Dendritic cell treated with granulocyte-macrophage colony-stimulating factor and Interleukin-4, amounts not matched to agents 40 ng/mL and 50 ng/mL, for 4 days (primary cell): Measurements from ENCODE around the gene CCDC30.
"Not testable (repeated sequence)": the region's sequence is repeated elsewhere in the genome, so short reads cannot be mapped to it uniquely, and the experiment has no call there.

ENCODE experiments used
- H3K27ac Mint-ChIP-seq: one replicate; pipeline ENCODE4 v1.8.0; 2022; ENCODE audit warnings: mild to moderate bottlenecking, mixed read lengths
- H3K27me3 Mint-ChIP-seq: one replicate; pipeline ENCODE4 v1.8.0; 2022; ENCODE audit warnings: mild to moderate bottlenecking, mixed read lengths
- H3K36me3 Mint-ChIP-seq: one replicate; pipeline ENCODE4 v1.8.0; 2022; ENCODE audit warnings: low read depth, mixed read lengths
- H3K4me1 Mint-ChIP-seq: one replicate; pipeline ENCODE4 v1.8.0; 2022; ENCODE audit warnings: low read depth, mixed read lengths
- H3K4me3 Mint-ChIP-seq: one replicate; pipeline ENCODE4 v1.8.0; 2022; ENCODE audit warnings: mild to moderate bottlenecking, moderate library complexity, mixed read lengths
- H3K9me3 Mint-ChIP-seq: one replicate; pipeline ENCODE4 v1.8.0; 2022; ENCODE audit warnings: mixed read lengths
- intact Hi-C: fragments of 100-400 bp; cut with micrococcal nuclease; formaldehyde crosslinking; loops from one replicate; pipeline ENCODE4 v1.15.0; 2022

CCDC30 gene

GRCh38 chr1:42660907-42661500 lies 197.9 kb downstream of the CCDC30 start:
- peaks cover 68% of the 10 kb centered on the region for H3K36me3 Mint-ChIP-seq

GRCh38 chr1:42669936-42670335 lies 206.8 kb downstream of the CCDC30 start:
- Mint-ChIP-seq H3K27me3 (no peaks in the 10 kb centered on the region), H3K4me3 (no peak overlapping the region), H3K9me3 (no peaks in the 10 kb centered on the region), H3K27ac (no peak overlapping the region), H3K4me1 (peaks cover 11% of the 10 kb centered on the region), H3K36me3 (peaks cover 71% of the 10 kb centered on the region)
- intact Hi-C loops, result no loop called here

More at GRCh38 chr1:42660907-42661500, 197.9 kb downstream of the CCDC30 start:
- intact Hi-C loops, result no loop called here
- H3K9me3 Mint-ChIP-seq, result no peaks in the 10 kb centered on the region
- H3K27ac Mint-ChIP-seq, result no peak overlapping the region
- no peaks in the 10 kb centered on the region for H3K27me3 Mint-ChIP-seq
- H3K4me1 Mint-ChIP-seq, result peaks cover 19% of the 10 kb centered on the region
- no peak overlapping the region for H3K4me3 Mint-ChIP-seq

- Mint-ChIP-seq H3K27me3 (no peaks in the 10 kb centered on the region), H3K9me3 (no peaks in the 10 kb centered on the region), H3K4me3 (no peak overlapping the region), H3K36me3 (peaks cover 71% of the 10 kb centered on the region), H3K27ac (no peak overlapping the region), H3K4me1 (peaks cover 11% of the 10 kb centered on the region)
- intact Hi-C loops, result no loop called here
Observed at GRCh38 chr1:42670425-42670824, 207.3 kb downstream of the CCDC30 start.

- Mint-ChIP-seq H3K27ac (no peak overlapping the region), H3K9me3 (no peaks in the 10 kb centered on the region), H3K36me3 (peaks cover 51% of the 10 kb centered on the region), H3K4me1 (peaks cover 5% of the 10 kb centered on the region), H3K4me3 (no peak overlapping the region), H3K27me3 (no peaks in the 10 kb centered on the region)
- intact Hi-C loops, result no loop called here
Observed at GRCh38 chr1:42674214-42674613, 211.1 kb downstream of the CCDC30 start.

- intact Hi-C loops, result no loop called here
Observed at GRCh38 chr1:42674682-42675081, 211.6 kb downstream of the CCDC30 start.

GRCh38 chr1:42675467-42675866 lies 212.4 kb downstream of the CCDC30 start:
- Mint-ChIP-seq H3K9me3 (no peaks in the 10 kb centered on the region), H3K4me3 (no peak overlapping the region), H3K36me3 (peaks cover 44% of the 10 kb centered on the region), H3K4me1 (peaks cover 13% of the 10 kb centered on the region), H3K27me3 (no peaks in the 10 kb centered on the region), H3K27ac (no peak overlapping the region)
- intact Hi-C loops, result no loop called here

More at GRCh38 chr1:42674682-42675081, 211.6 kb downstream of the CCDC30 start:
- peaks cover 51% of the 10 kb centered on the region for H3K36me3 Mint-ChIP-seq
- no peaks in the 10 kb centered on the region for H3K9me3 Mint-ChIP-seq
- no peak overlapping the region for H3K27ac Mint-ChIP-seq
- H3K27me3 Mint-ChIP-seq, result no peaks in the 10 kb centered on the region
- H3K4me1 Mint-ChIP-seq, result peaks cover 5% of the 10 kb centered on the region
- H3K4me3 Mint-ChIP-seq, result no peak overlapping the region

- Mint-ChIP-seq H3K9me3 (no peaks in the 10 kb centered on the region), H3K36me3 (peaks cover 42% of the 10 kb centered on the region), H3K27ac (no peak overlapping the region), H3K27me3 (no peaks in the 10 kb centered on the region), H3K4me1 (peaks cover 23% of the 10 kb centered on the region), H3K4me3 (no peak overlapping the region)
- intact Hi-C loops, result no loop called here
Observed at GRCh38 chr1:42676534-42677087, 213.5 kb downstream of the CCDC30 start.

- peaks cover 54% of the 10 kb centered on the region for H3K36me3 Mint-ChIP-seq
- H3K9me3 Mint-ChIP-seq, result no peaks in the 10 kb centered on the region
- H3K27me3 Mint-ChIP-seq, result no peaks in the 10 kb centered on the region
- intact Hi-C loops, result no loop called here
- no peak overlapping the region for H3K27ac Mint-ChIP-seq
- no peak overlapping the region for H3K4me3 Mint-ChIP-seq
- peaks cover 31% of the 10 kb centered on the region for H3K4me1 Mint-ChIP-seq
Observed at GRCh38 chr1:42679364-42679983, 216.4 kb downstream of the CCDC30 start.

- peak overlapping the region; percentile 94 for H3K27ac Mint-ChIP-seq
- peaks cover 54% of the 10 kb centered on the region for H3K36me3 Mint-ChIP-seq
- no peaks in the 10 kb centered on the region for H3K9me3 Mint-ChIP-seq
- H3K27me3 Mint-ChIP-seq, result no peaks in the 10 kb centered on the region
- intact Hi-C loops, result loop anchor here (5.0 kb wide), 1 partner anchor 87 kb away; the partner anchor contains the start of genes C1orf50 and P3H1
- H3K4me1 Mint-ChIP-seq, result peaks cover 36% of the 10 kb centered on the region
- H3K4me3 Mint-ChIP-seq, result no peak overlapping the region
Observed at GRCh38 chr1:42680055-42680454, 217.0 kb downstream of the CCDC30 start.

- peaks cover 51% of the 10 kb centered on the region for H3K36me3 Mint-ChIP-seq
- peak overlapping the region; percentile 92 for H3K4me3 Mint-ChIP-seq
- no peaks in the 10 kb centered on the region for H3K9me3 Mint-ChIP-seq
- no peaks in the 10 kb centered on the region for H3K27me3 Mint-ChIP-seq
- intact Hi-C loops, result loop anchor here (5.0 kb wide), 1 partner anchor 86 kb away; the partner anchor contains the start of genes C1orf50 and P3H1
- H3K4me1 Mint-ChIP-seq, result peaks cover 43% of the 10 kb centered on the region
- H3K27ac Mint-ChIP-seq, result peak overlapping the region; percentile 94
Observed at GRCh38 chr1:42680921-42681683, 218.0 kb downstream of the CCDC30 start.

- peaks cover 46% of the 10 kb centered on the region for H3K36me3 Mint-ChIP-seq
- H3K9me3 Mint-ChIP-seq, result no peaks in the 10 kb centered on the region
- peak within 1 kb of the TSS; percentile 92 for H3K4me3 Mint-ChIP-seq
- peaks cover 49% of the 10 kb centered on the region for H3K4me1 Mint-ChIP-seq
- H3K27ac Mint-ChIP-seq, result peak within 1 kb of the TSS; percentile 94
- intact Hi-C loops, result loop anchor here (1.0 to 5.0 kb wide), 3 partner anchors 24 to 226 kb away; partner anchors contain the start of genes C1orf50, P3H1, PPCS and PPIH
- H3K27me3 Mint-ChIP-seq, result no peaks in the 10 kb centered on the region
Observed at GRCh38 chr1:42681741-42682483, 218.8 kb downstream of the CCDC30 start, which contains the start of gene YBX1. Gene YBX1, plus strand, starts transcription at chr1:42682418. Its CDS starts 148 bp downstream, at chr1:42682566.

- Mint-ChIP-seq H3K4me3 (peak overlapping the region; percentile 92), H3K4me1 (peaks cover 54% of the 10 kb centered on the region)
- H3K27me3 Mint-ChIP-seq, result not testable (repeated sequence)
Observed at GRCh38 chr1:42682484-42682738, 219.3 kb downstream of the CCDC30 start.

GRCh38 chr1:42682739-42683531 lies 219.8 kb downstream of the CCDC30 start:
- peak overlapping the region; percentile 94 for H3K27ac Mint-ChIP-seq
- H3K4me3 Mint-ChIP-seq, result peak overlapping the region; percentile 83
- intact Hi-C loops, result loop anchor here (1.0 to 5.0 kb wide), 3 partner anchors 25 to 227 kb away; partner anchors contain the start of genes C1orf50, P3H1, PPCS and PPIH
- no peaks in the 10 kb centered on the region for H3K9me3 Mint-ChIP-seq
- H3K27me3 Mint-ChIP-seq, result no peaks in the 10 kb centered on the region
- peaks cover 53% of the 10 kb centered on the region for H3K36me3 Mint-ChIP-seq
- peaks cover 60% of the 10 kb centered on the region for H3K4me1 Mint-ChIP-seq

More at GRCh38 chr1:42682484-42682738, 219.3 kb downstream of the CCDC30 start:
- Mint-ChIP-seq H3K36me3 (peaks cover 48% of the 10 kb centered on the region), H3K27ac (peak overlapping the region; percentile 94)
- H3K9me3 Mint-ChIP-seq, result not testable (repeated sequence)
- intact Hi-C loops, result loop anchor here (1.0 to 5.0 kb wide), 3 partner anchors 24 to 226 kb away; partner anchors contain the start of genes C1orf50, P3H1, PPCS and PPIH
